GM18505 (cell line): ENCODE results near the gene USE1.
A peak's percentile ranks its signal among the peaks of the same experiment; 100 is the strongest.

ENCODE experiments used
- ATAC-seq: cut with Tn5 transposase; IDR thresholded peaks from one replicate; pipeline ENCODE4 v1.9.1; 2021; ENCODE audit not compliant: unreplicated experiment
- POLR2A ChIP-seq: IDR thresholded peaks from 4 replicates; pipeline ENCODE4 v1.6.1; 2011; ENCODE audit warnings: borderline replicate concordance; ENCODE audit not compliant: insufficient read depth, insufficient read length; ENCODE audit errors: extremely low read depth

The USE1 gene

DNA sequence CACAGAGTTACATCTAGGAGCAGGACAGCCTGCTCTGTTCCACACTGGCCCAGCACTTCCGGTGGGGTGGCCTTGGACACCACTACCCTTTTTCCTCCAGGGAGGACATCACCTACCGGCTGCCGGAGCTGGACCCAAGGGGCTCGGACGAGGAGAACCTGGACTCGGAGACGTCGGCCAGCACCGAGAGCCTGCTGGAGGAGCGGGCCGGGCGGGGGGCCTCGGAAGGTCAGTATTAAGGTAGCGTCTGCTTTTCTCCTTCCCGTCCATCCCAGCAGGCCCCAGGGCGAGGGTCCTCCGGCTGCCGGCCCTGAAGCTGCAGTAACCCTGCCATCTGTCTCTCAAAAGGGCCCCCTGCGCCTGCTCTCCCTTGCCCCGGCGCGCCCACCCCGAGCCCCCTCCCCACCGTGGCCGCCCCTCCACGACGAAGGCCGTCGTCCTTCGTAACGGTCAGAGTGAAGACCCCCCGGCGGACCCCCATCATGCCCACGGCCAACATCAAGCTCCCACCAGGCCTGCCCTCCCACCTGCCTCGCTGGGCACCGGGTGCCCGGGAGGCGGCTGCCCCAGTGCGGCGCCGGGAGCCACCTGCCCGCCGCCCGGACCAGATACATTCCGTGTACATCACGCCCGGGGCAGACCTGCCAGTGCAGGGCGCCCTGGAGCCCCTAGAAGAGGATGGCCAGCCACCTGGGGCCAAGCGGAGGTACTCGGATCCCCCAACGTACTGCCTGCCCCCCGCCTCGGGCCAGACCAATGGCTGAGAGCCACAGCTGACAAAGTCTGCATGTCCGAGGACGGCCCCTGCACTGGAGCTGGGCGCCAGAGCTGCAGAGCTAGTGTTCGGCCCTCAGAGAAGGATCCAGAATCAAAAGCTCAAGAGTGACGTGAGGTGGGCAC, 3.4 kb upstream of the USE1 start:
- TF ChIP-seq POLR2A, result no peak
- ATAC-seq, result no peak

- TF ChIP-seq POLR2A, result no peak
- ATAC-seq, result no peak
These were observed 1.8 kb upstream of the USE1 start for GRCh38 chr19:17213334-17213733.

DNA sequence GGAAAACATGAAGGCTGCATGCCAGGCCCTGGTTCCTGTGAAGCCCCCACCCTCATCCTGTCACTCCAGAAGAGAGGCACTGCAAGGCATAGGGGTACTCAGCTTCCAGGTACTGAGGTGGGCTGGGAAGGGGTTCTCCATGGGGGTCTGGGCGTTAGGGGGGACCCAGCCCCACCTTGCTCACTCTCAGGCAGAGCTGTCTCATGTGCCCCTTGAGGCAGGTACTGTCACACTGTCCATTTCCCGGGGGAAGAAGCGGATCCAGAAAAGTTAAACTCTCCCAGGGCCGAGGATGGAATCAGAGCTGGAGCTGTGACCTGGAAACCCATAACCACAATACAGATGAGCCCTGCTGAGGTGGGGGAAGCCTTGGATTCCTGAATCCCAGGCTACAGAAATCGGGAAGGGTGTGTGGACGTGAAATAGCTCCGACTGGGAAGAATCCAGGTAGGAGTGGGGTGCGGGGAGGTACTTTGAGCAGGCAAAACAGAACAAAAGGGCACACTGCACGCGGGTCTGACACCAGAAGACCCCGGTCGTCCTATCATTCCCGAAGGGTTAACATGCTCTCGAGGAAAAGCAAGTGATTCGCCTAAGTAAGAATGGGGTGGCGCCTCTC, 540 bp upstream of the USE1 start:
- ATAC-seq, result no peak
- no peak for TF ChIP-seq POLR2A

DNA sequence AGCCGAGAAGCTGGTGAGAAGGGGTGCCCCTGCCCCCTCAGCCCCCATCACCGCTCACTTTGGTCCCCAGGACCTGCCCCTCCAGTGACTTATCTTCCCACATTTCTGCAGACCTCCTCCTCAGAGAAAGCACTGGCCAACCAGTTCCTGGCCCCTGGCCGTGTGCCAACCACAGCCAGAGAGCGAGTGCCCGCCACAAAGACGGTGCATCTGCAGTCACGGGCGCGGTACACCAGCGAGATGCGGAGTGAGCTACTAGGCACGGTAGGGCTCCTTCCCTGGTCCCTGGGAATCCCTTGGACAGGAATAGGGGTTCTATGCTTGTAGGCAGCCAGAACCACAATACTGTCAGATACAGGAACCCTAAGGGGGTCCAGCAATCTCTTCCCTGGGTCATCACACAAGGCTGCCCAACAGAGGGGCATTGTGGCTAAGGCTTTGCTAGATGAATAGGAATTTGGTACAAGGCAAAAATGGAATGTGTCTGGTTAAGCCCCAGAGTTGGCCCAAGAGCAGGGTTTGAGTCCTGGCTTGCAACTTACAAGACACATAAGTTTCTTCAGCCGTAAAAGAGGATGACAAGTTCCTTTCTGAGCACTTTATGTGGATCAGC, 1.0 kb downstream of the USE1 start:
- no peak for TF ChIP-seq POLR2A
- ATAC-seq, result no peak

DNA sequence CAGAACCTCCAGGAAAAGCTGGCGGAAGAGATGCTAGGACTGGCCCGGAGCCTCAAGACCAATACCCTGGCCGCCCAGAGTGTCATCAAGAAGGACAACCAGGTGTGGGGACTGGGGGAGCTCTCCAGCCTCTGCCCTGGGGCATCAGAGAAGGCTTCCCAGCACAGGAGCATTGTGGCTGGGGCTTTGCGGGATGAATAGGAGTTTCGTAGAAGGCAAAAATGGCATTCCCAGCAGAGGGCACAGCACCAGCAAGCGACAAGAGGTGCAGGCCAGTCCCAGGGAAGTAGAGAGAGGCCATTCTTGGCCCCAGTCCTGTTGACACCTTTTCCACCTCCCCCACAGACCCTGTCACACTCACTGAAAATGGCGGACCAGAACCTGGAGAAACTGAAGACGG, 4.1 kb downstream of the USE1 start:
- ATAC-seq, result no peak
- no peak for TF ChIP-seq POLR2A

DNA sequence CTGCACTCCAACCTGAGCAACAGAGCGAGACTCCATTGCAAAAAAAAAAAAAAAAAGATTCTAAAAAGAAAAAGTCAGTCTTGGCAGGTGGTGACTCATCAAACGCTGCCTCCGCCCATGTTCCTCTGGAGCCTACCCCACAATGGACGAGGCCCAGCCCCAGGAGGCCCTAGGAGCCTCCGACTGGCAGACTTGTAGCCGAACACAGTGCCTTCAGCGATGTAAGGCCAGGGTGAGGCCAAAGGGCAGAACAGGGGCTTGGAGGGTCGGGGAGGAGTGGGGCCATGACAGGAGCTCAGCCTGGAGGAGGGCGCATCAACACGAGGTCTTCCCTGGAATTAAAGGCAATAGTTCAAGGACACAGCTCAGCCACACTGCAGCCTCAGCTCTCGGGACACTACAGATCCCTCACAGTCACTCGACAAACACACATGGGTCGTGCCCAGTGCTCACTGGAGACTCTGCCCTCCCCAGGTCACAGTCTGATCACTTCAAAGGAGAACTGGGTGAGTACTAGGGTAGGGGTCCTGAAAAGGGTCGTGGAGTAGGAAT, 5.1 kb downstream of the USE1 start:
- no peak for ATAC-seq
- TF ChIP-seq POLR2A, result no peak

GRCh38 chr19:17225053-17225452, 9.9 kb downstream of the USE1 start:
- TF ChIP-seq POLR2A, result no peak
- ATAC-seq, result no peak

- ATAC-seq, result peak; percentile 88
- TF ChIP-seq POLR2A, result peak; percentile 95
These were observed 11.1 kb downstream of the USE1 start, which contains the start of gene OCEL1 for GRCh38 chr19:17226002-17226933. Gene OCEL1, plus strand, starts transcription at chr19:17226226. Its CDS starts 22 bp downstream, at chr19:17226248.

- ATAC-seq, result no peak
- no peak for TF ChIP-seq POLR2A
These were observed 12.7 kb downstream of the USE1 start for GRCh38 chr19:17227798-17228367.

GRCh38 chr19:17229890-17230289, 14.7 kb downstream of the USE1 start:
- no peak for TF ChIP-seq POLR2A
- no peak for ATAC-seq

- no peak for TF ChIP-seq POLR2A
- ATAC-seq, result no peak
These were observed 17.1 kb downstream of the USE1 start for GRCh38 chr19:17232258-17232657.

GRCh38 chr19:17234911-17235299, 19.7 kb downstream of the USE1 start:
- peak; percentile 53 for ATAC-seq
- TF ChIP-seq POLR2A, result no peak
